ENCODE data around the gene GLRX. TPM values are rescaled to one million over a fixed set of nuclear protein-coding genes. Genes with fewer than 3 reads are reported as not detected.
"Not testable (repeated sequence)": the region's sequence is repeated elsewhere in the genome, so short reads cannot be mapped to it uniquely, and the experiment has no call there.

GLRX gene
- 10 to 100 TPM; 33.2 to 34.0 TPM for total RNA-seq

- intact Hi-C loops (cut with micrococcal nuclease): loop anchor here (1.0 to 5.0 kb wide), 6 partner anchors 13 to 879 kb away; partner anchors contain the start of gene SKIC3
- Mint-ChIP-seq H3K4me1 (ENCODE audit: low read depth) (peaks cover 65% of the 10 kb centered on the region), H3K9me3 (no peaks in the 10 kb centered on the region), H3K36me3 (no peaks in the 10 kb centered on the region), H3K4me3 (peak within 1 kb of the TSS; percentile 94), H3K27me3 (no peaks in the 10 kb centered on the region), H3K27ac (peak within 1 kb of the TSS; percentile 90)
- POLR2A ChIA-PET: interaction anchor here (0.9 to 6.7 kb wide), 7 partner anchors 10 to 176 kb away, joined by 4 to 45 read pairs (median 6); partner anchors contain the start of gene RFESD
- CTCF ChIA-PET: interaction anchor here (1.2 to 8.4 kb wide), 7 partner anchors 9 to 178 kb away, joined by 5 to 63 read pairs (median 7); no protein-coding TSS in a partner anchor
- DNase-seq: peak; percentile 61
Observed at GRCh38 chr5:95822542-95823181, at the start of gene GLRX. TSS of gene GLRX (minus strand) at chr5:95822726. CDS start at chr5:95822662, 64 bp downstream.

GRCh38 chr5:95871146-95871806, 48.8 kb upstream of the GLRX start:
- Mint-ChIP-seq H3K9me3 (peaks cover 2% of the 10 kb centered on the region), H3K36me3 (peaks cover 1% of the 10 kb centered on the region), H3K4me3 (peak overlapping the region; percentile 33), H3K27ac (peak overlapping the region; percentile 98), H3K4me1 (ENCODE audit: low read depth) (peaks cover 51% of the 10 kb centered on the region), H3K27me3 (no peaks in the 10 kb centered on the region)
- ChIA-PET POLR2A (interaction anchor here (0.7 to 4.0 kb wide), 3 partner anchors 8 to 57 kb away, joined by 3 to 29 read pairs (median 5); no protein-coding TSS in a partner anchor), CTCF (interaction anchor here (0.6 to 3.8 kb wide), 6 partner anchors 12 to 730 kb away, joined by 3 to 18 read pairs (median 4); partner anchors contain the start of gene ELL2)
- intact Hi-C loops (cut with micrococcal nuclease): loop anchor here (2.0 to 5.0 kb wide), 3 partner anchors 28 to 831 kb away; no protein-coding TSS in a partner anchor
- DNase-seq: no peak

- peak overlapping the region; percentile 54 for H3K4me3 Mint-ChIP-seq
- H3K4me1 Mint-ChIP-seq (ENCODE audit: low read depth): peaks cover 58% of the 10 kb centered on the region
- no peaks in the 10 kb centered on the region for H3K27me3 Mint-ChIP-seq
- ChIA-PET POLR2A (interaction anchor here (0.6 to 4.0 kb wide), 8 partner anchors 10 to 351 kb away, joined by 3 to 29 read pairs (median 3); partner anchors contain the start of gene GLRX), CTCF (interaction anchor here (0.6 to 3.8 kb wide), 11 partner anchors 11 to 732 kb away, joined by 3 to 18 read pairs (median 4); partner anchors contain the start of gene ELL2)
- H3K27ac Mint-ChIP-seq: peak overlapping the region; percentile 98
- H3K9me3 Mint-ChIP-seq: peaks cover 2% of the 10 kb centered on the region
- H3K36me3 Mint-ChIP-seq: peaks cover 1% of the 10 kb centered on the region
- DNase-seq: peak; percentile 71
- intact Hi-C loops (cut with micrococcal nuclease): loop anchor here (1.0 to 5.0 kb wide), 13 partner anchors 11 to 832 kb away; no protein-coding TSS in a partner anchor
Observed at GRCh38 chr5:95870105-95870672, 47.7 kb upstream of the GLRX start.

GRCh38 chr5:95869173-95869855, 46.8 kb upstream of the GLRX start:
- Mint-ChIP-seq H3K27ac (peak overlapping the region; percentile 83), H3K4me3 (peak overlapping the region; percentile 27), H3K4me1 (ENCODE audit: low read depth) (peaks cover 63% of the 10 kb centered on the region)
- H3K36me3 Mint-ChIP-seq; H3K27me3 Mint-ChIP-seq; intact Hi-C loops (cut with micrococcal nuclease); H3K9me3 Mint-ChIP-seq: not testable (repeated sequence)
- CTCF ChIA-PET: interaction anchor here (0.6 to 3.8 kb wide), 11 partner anchors 10 to 476 kb away, joined by 3 to 18 read pairs (median 3); partner anchors contain the start of gene ELL2
- POLR2A ChIA-PET: interaction anchor here (0.6 to 4.0 kb wide), 9 partner anchors 9 to 792 kb away, joined by 3 to 29 read pairs (median 3); partner anchors contain the start of gene GLRX
- DNase-seq: peak; percentile 82

GRCh38 chr5:95868136-95868535, 45.6 kb upstream of the GLRX start:
- intact Hi-C loops (cut with micrococcal nuclease): no loop called here
- Mint-ChIP-seq H3K27me3 (no peaks in the 10 kb centered on the region), H3K9me3 (peaks cover 2% of the 10 kb centered on the region), H3K27ac (peak overlapping the region; percentile 31), H3K4me3 (no peak overlapping the region), H3K4me1 (ENCODE audit: low read depth) (peaks cover 67% of the 10 kb centered on the region), H3K36me3 (peaks cover 1% of the 10 kb centered on the region)
- no peak for DNase-seq
- ChIA-PET CTCF (interaction anchor here (1.1 to 2.7 kb wide), 3 partner anchors 9 to 468 kb away, joined by 6 to 16 read pairs (median 8); no protein-coding TSS in a partner anchor), POLR2A (interaction anchor here (4.0 kb wide), 1 partner anchor 8 kb away, joined by 29 read pairs; no protein-coding TSS in a partner anchor)

GRCh38 chr5:95866435-95867040, 44.0 kb upstream of the GLRX start:
- peaks cover 78% of the 10 kb centered on the region for H3K4me1 Mint-ChIP-seq (ENCODE audit: low read depth)
- no peaks in the 10 kb centered on the region for H3K27me3 Mint-ChIP-seq
- peak overlapping the region; percentile 30 for H3K27ac Mint-ChIP-seq
- no peak overlapping the region for H3K4me3 Mint-ChIP-seq
- ChIA-PET CTCF (interaction anchor here (1.1 to 1.3 kb wide), 2 partner anchors 222 to 470 kb away, joined by 3 read pairs; no protein-coding TSS in a partner anchor), POLR2A (interaction anchor here (0.6 kb wide), 1 partner anchor 939 kb away, joined by 4 read pairs; no protein-coding TSS in a partner anchor)
- peaks cover 1% of the 10 kb centered on the region for H3K36me3 Mint-ChIP-seq
- peaks cover 2% of the 10 kb centered on the region for H3K9me3 Mint-ChIP-seq
- intact Hi-C loops (cut with micrococcal nuclease): no loop called here
- no peak for DNase-seq

GRCh38 chr5:95864944-95865504, 42.5 kb upstream of the GLRX start:
- intact Hi-C loops (cut with micrococcal nuclease): no loop called here
- ChIA-PET CTCF (interaction anchor here (1.4 kb wide), 1 partner anchor 96 kb away, joined by 5 read pairs; the partner anchor contains the start of gene ELL2), POLR2A (no interaction called here)
- peaks cover 1% of the 10 kb centered on the region for H3K36me3 Mint-ChIP-seq
- no peaks in the 10 kb centered on the region for H3K27me3 Mint-ChIP-seq
- no peak for DNase-seq
- H3K9me3 Mint-ChIP-seq: peaks cover 2% of the 10 kb centered on the region
- peak overlapping the region; percentile 1 for H3K27ac Mint-ChIP-seq
- H3K4me3 Mint-ChIP-seq: no peak overlapping the region
- H3K4me1 Mint-ChIP-seq (ENCODE audit: low read depth): peaks cover 78% of the 10 kb centered on the region

GRCh38 chr5:95864456-95864855, 41.9 kb upstream of the GLRX start:
- H3K4me1 Mint-ChIP-seq (ENCODE audit: low read depth): peaks cover 79% of the 10 kb centered on the region
- no peak overlapping the region for H3K27ac Mint-ChIP-seq
- DNase-seq: no peak
- H3K36me3 Mint-ChIP-seq: peaks cover 1% of the 10 kb centered on the region
- peaks cover 2% of the 10 kb centered on the region for H3K9me3 Mint-ChIP-seq
- intact Hi-C loops (cut with micrococcal nuclease): no loop called here
- ChIA-PET CTCF (interaction anchor here (1.4 kb wide), 1 partner anchor 97 kb away, joined by 5 read pairs; the partner anchor contains the start of gene ELL2), POLR2A (no interaction called here)
- no peak overlapping the region for H3K4me3 Mint-ChIP-seq
- H3K27me3 Mint-ChIP-seq: no peaks in the 10 kb centered on the region

GRCh38 chr5:95863383-95863757, 40.8 kb upstream of the GLRX start:
- peak overlapping the region; percentile 73 for H3K27ac Mint-ChIP-seq
- peaks cover 1% of the 10 kb centered on the region for H3K36me3 Mint-ChIP-seq
- DNase-seq: no peak
- H3K4me1 Mint-ChIP-seq (ENCODE audit: low read depth): peaks cover 79% of the 10 kb centered on the region
- H3K4me3 Mint-ChIP-seq: no peak overlapping the region
- POLR2A ChIA-PET: no interaction called here
- H3K27me3 Mint-ChIP-seq: no peaks in the 10 kb centered on the region
- CTCF ChIA-PET: interaction anchor here (5.1 kb wide), 1 partner anchor 475 kb away, joined by 63 read pairs; no protein-coding TSS in a partner anchor
- intact Hi-C loops (cut with micrococcal nuclease): no loop called here
- peaks cover 2% of the 10 kb centered on the region for H3K9me3 Mint-ChIP-seq

GRCh38 chr5:95862671-95863382, 40.3 kb upstream of the GLRX start:
- ChIA-PET POLR2A (interaction anchor here (1.1 to 4.2 kb wide), 4 partner anchors 7 to 252 kb away, joined by 3 to 29 read pairs (median 6); partner anchors contain the start of gene RFESD), CTCF (interaction anchor here (0.5 to 5.1 kb wide), 8 partner anchors 13 to 577 kb away, joined by 3 to 63 read pairs (median 4); partner anchors contain the start of gene ELL2)
- no peaks in the 10 kb centered on the region for H3K9me3 Mint-ChIP-seq
- no peak for DNase-seq
- H3K27ac Mint-ChIP-seq: peak overlapping the region; percentile 73
- no peak overlapping the region for H3K4me3 Mint-ChIP-seq
- H3K4me1 Mint-ChIP-seq (ENCODE audit: low read depth): peaks cover 81% of the 10 kb centered on the region
- no peaks in the 10 kb centered on the region for H3K27me3 Mint-ChIP-seq
- intact Hi-C loops (cut with micrococcal nuclease): no loop called here
- H3K36me3 Mint-ChIP-seq: no peaks in the 10 kb centered on the region
